Transverse colon (tissue), 4 donors: ENCODE data around the gene NGDN. TPM values are rescaled to one million over a fixed set of nuclear protein-coding genes. Genes with fewer than 3 reads are reported as not detected.

Experiments used
- DNase-seq: peaks from one replicate; pipeline ENCODE4 v3.0.0-alpha.2; 2019
- H3K27ac ChIP-seq, 4 donors: fragments of 200-600 bp; sonication (generic); 2 replicates each; pipeline ENCODE4 v1.5.1; 2016 to 2018; ENCODE audit warnings: inconsistent platforms in 4 of 4
- H3K27me3 ChIP-seq: fragments of 200-600 bp; sonication (generic); 2 replicates; pipeline ENCODE4 v1.5.1; 2017; ENCODE audit warnings: inconsistent platforms
- H3K36me3 ChIP-seq, 4 donors: fragments of 200-600 bp; sonication (generic); 2 replicates each; pipeline ENCODE4 v1.5.1; 2017 to 2019; ENCODE audit warnings: inconsistent platforms in 4 of 4
- H3K4me1 ChIP-seq, 4 donors: fragments of 200-600 bp; sonication (generic); 2 replicates each; pipeline ENCODE4 v1.5.1; 2017 to 2020; ENCODE audit warnings: inconsistent platforms in 4 of 4
- H3K4me3 ChIP-seq, 4 donors: fragments of 200-600 bp; sonication (generic); 1 replicate in 1 of 4; 2 replicates in 3 of 4; pipeline versions ENCODE4 v1.5.1 to v1.6.1; 2017 to 2019; ENCODE audit warnings: inconsistent platforms in 4 of 4
- H3K9me3 ChIP-seq, 2 donors: fragments of 200-600 bp; sonication (generic); 2 replicates each; pipeline ENCODE4 v1.5.1; 2017 to 2019; ENCODE audit warnings: inconsistent platforms in 2 of 2
- EP300 ChIP-seq: sonication (generic); formaldehyde crosslinking; IDR thresholded peaks from one replicate; pipeline ENCODE4 v1.6.1; 2017; ENCODE audit warnings: antibody characterized with exemption, low read depth
- POLR2A ChIP-seq: fragments of 450-650 bp; IDR thresholded peaks from one replicate; pipeline ENCODE4 v1.6.1; 2016; ENCODE audit warnings: antibody characterized with exemption, mild to moderate bottlenecking, moderate library complexity
- POLR2AphosphoS5 ChIP-seq, 3 donors: sonication (generic); formaldehyde crosslinking; IDR thresholded peaks; one replicate each; pipeline ENCODE4 v1.6.1; 2016; ENCODE audit warnings: antibody characterized with exemption in 3 of 3
- WGBS, 2 donors: methylation state at CpG; one replicate each; pipeline ENCODE4 v1.1.5; 2018; ENCODE audit warnings: low coverage in 1 of 2; 5-methylcytosine and 5-hydroxymethylcytosine counted together
- in situ Hi-C, 4 donors: fragments of 200-750 bp; cut with MboI; loops; one replicate each; pipeline versions ENCODE4 v1.15.0 to v1.15.1; 2017; ENCODE audit warnings: low sequenced_read_pairs in 3 of 4, low pct_ligation_motif_present in 1 of 4, low pct_unique_long_range_greater_than_20kb in 1 of 4
- intact Hi-C: fragments of 100-400 bp; cut with DNase I; formaldehyde crosslinking; loops from one replicate; pipeline ENCODE4 v1.15.1; 2023; ENCODE audit warnings: low total_unique reads
- total RNA-seq, 4 donors: library from RNA; depleted of rRNA; stranded (reverse); fragments of >200 nt; gene quantifications; one replicate each; pipeline ENCODE4 v1.1.0, GENCODE V29; 2016
- TF ChIP-seq, protein P1 (sequence below), 5 experiments: fragments of 200-600 bp in 3 of 5; fragments of 450-650 bp in 2 of 5; sonication (generic) in 3 of 5; IDR thresholded peaks; 1 replicate in 2 of 5; 2 replicates in 3 of 5; pipeline ENCODE4 v1.5.1; 2016 to 2017; ENCODE audit warnings: antibody characterized with exemption in 5 of 5, inconsistent platforms in 3 of 5, mild to moderate bottlenecking in 2 of 5, moderate library complexity in 1 of 5

Gene NGDN
- total RNA-seq, 4 donors from 2014 or later = 8.8 to 31.5 (median 20.8) TPM

- no peaks in the 10 kb centered on the region for H3K36me3 ChIP-seq
- H3K27ac ChIP-seq = no peak overlapping the region
- no peak for TF ChIP-seq POLR2A
- TF ChIP-seq POLR2AphosphoS5 (IDR thresholded peaks at IDR 0.05) = no peak
- no peak for TF ChIP-seq EP300
- TF ChIP-seq, protein P1, sequence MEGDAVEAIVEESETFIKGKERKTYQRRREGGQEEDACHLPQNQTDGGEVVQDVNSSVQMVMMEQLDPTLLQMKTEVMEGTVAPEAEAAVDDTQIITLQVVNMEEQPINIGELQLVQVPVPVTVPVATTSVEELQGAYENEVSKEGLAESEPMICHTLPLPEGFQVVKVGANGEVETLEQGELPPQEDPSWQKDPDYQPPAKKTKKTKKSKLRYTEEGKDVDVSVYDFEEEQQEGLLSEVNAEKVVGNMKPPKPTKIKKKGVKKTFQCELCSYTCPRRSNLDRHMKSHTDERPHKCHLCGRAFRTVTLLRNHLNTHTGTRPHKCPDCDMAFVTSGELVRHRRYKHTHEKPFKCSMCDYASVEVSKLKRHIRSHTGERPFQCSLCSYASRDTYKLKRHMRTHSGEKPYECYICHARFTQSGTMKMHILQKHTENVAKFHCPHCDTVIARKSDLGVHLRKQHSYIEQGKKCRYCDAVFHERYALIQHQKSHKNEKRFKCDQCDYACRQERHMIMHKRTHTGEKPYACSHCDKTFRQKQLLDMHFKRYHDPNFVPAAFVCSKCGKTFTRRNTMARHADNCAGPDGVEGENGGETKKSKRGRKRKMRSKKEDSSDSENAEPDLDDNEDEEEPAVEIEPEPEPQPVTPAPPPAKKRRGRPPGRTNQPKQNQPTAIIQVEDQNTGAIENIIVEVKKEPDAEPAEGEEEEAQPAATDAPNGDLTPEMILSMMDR (IDR thresholded peaks at IDR 0.05) = no peak
- H3K9me3 ChIP-seq = no peaks in the 10 kb centered on the region
- no peaks in the 10 kb centered on the region for H3K4me1 ChIP-seq
- intact Hi-C loops (no loop called here), in situ Hi-C loops (no loop called here)
- no peaks in the 10 kb centered on the region for H3K27me3 ChIP-seq
- no peak overlapping the region for H3K4me3 ChIP-seq
- 67 to 86% methylated on average over 14 to 17 of the region's 17 CpGs for WGBS, 2 donors
- no peak for DNase-seq
Measured at GRCh38 chr14:23432102-23432925, 37.2 kb upstream of the NGDN start.

DNA sequence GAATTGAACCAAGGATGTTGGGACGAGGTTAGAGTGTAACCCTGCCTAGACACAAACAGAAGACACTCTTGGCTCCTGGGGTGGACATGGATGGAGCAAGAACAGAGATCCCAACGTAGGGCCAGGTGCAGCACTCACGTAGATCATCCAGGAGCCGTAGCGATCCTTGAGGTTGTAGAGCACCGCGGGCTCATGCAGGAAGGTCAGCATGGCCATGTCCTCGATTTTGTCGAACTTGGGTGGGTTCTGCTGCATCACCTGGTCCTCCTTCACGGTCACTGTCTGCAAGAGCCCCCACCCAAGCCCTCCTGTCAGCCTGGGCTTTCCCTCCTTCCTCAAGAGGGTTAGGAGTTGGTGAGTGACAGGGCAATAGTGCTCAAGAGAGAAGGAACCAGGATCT, 36.6 kb upstream of the NGDN start:
- no peak for DNase-seq
- H3K27ac ChIP-seq = no peak overlapping the region
- in situ Hi-C loops (no loop called here), intact Hi-C loops (no loop called here)
- no peak overlapping the region for H3K4me3 ChIP-seq
- H3K36me3 ChIP-seq = no peaks in the 10 kb centered on the region
- TF ChIP-seq POLR2AphosphoS5 (IDR thresholded peaks at IDR 0.05) = no peak
- TF ChIP-seq EP300 = no peak
- no peak for TF ChIP-seq POLR2A
- H3K9me3 ChIP-seq = no peaks in the 10 kb centered on the region
- WGBS, 2 donors = 83 to 85% methylated on average over 1 to 10 of the region's 10 CpGs
- no peaks in the 10 kb centered on the region for H3K27me3 ChIP-seq
- no peaks in the 10 kb centered on the region for H3K4me1 ChIP-seq

GRCh38 chr14:23433457-23433856, 36.0 kb upstream of the NGDN start:
- Histone ChIP-seq H3K4me1 (no peaks in the 10 kb centered on the region), H3K4me3 (no peak overlapping the region), H3K9me3 (no peaks in the 10 kb centered on the region), H3K27ac (no peak overlapping the region), H3K36me3 (no peaks in the 10 kb centered on the region), H3K27me3 (no peaks in the 10 kb centered on the region)
- WGBS, 2 donors = 80% methylated on average over 10 of the region's 10 CpGs; no CpG with 5 or more reads in 1 of the 2 donors
- DNase-seq = no peak
- intact Hi-C loops (no loop called here), in situ Hi-C loops (no loop called here)
- TF ChIP-seq POLR2AphosphoS5 (IDR thresholded peaks at IDR 0.05) (no peak), EP300 (no peak), POLR2A (no peak)
- TF ChIP-seq, protein P1 (IDR thresholded peaks at IDR 0.05) = no peak

- Histone ChIP-seq H3K9me3 (no peaks in the 10 kb centered on the region), H3K4me1 (no peaks in the 10 kb centered on the region), H3K27ac (no peak overlapping the region), H3K4me3 (no peak overlapping the region), H3K27me3 (no peaks in the 10 kb centered on the region), H3K36me3 (no peaks in the 10 kb centered on the region)
- intact Hi-C loops (no loop called here), in situ Hi-C loops (no loop called here)
- DNase-seq = peak; percentile 1
- TF ChIP-seq POLR2AphosphoS5 (IDR thresholded peaks at IDR 0.05) = no peak
- TF ChIP-seq EP300 = no peak
- WGBS, 2 donors = 70 to 75% methylated on average over 5 to 8 of the region's 8 CpGs
Measured at GRCh38 chr14:23434488-23435222, 34.8 kb upstream of the NGDN start.
